Stimulated activated CD8-positive, alpha-beta memory T cell treated with anti-CD3 and anti-CD28 coated beads, Interleukin-4, amount 100 ng/mL, for 1 hour (primary cell): ENCODE measurements around the gene IL1R2.

Experiments used
- DNase-seq, 2 donors: peaks; one replicate each; pipeline ENCODE4 v3.0.0-alpha.2; 2020; ENCODE audit warnings: low read depth in 2 of 2, low spot score in 1 of 2

IL1R2 gene, protein sequence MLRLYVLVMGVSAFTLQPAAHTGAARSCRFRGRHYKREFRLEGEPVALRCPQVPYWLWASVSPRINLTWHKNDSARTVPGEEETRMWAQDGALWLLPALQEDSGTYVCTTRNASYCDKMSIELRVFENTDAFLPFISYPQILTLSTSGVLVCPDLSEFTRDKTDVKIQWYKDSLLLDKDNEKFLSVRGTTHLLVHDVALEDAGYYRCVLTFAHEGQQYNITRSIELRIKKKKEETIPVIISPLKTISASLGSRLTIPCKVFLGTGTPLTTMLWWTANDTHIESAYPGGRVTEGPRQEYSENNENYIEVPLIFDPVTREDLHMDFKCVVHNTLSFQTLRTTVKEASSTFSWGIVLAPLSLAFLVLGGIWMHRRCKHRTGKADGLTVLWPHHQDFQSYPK

DNA sequence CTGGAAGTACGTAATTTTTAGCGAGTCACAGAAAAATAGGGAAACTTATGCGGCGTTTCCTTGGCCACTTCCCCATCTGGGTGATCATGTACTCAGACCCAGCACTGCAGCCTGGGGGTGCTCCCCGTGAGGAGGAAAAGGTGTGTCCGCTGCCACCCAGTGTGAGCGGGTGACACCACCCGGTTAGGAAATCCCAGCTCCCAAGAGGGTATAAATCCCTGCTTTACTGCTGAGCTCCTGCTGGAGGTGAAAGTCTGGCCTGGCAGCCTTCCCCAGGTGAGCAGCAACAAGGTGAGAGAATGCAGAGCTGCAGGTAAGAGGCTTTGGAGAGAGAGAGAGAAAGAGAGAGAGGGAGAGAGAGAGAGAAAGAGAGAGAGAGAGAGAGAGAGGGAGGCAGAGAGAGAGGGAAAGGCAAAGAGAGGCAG, at the start of gene IL1R2:
IL1R2 (plus strand) TSS at position 240 of the 425 bp plus-strand sequence. CDS start 16,616 bp downstream, outside the sequence.
- DNase-seq, result no peak

DNA sequence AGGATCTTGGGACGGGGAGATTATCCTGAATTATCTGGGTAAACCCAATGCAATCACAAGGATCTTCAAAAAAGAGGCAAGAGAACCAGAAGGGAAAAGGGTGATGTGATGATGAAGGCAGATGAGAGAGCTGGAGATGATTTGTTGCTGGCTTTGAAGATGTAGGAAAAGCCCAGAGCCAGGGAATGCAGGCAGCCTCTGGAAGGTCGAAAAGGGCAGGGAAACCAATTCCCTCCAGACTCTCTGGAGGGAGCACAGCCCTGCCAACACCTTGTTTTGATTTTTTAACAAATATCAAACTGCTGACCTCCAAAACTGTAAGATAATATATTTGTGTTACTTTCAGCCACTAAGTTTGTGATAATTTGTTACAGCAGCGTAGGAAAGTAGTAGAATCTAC, 48.9 kb upstream of the IL1R2 start:
- DNase-seq, result no peak

DNA sequence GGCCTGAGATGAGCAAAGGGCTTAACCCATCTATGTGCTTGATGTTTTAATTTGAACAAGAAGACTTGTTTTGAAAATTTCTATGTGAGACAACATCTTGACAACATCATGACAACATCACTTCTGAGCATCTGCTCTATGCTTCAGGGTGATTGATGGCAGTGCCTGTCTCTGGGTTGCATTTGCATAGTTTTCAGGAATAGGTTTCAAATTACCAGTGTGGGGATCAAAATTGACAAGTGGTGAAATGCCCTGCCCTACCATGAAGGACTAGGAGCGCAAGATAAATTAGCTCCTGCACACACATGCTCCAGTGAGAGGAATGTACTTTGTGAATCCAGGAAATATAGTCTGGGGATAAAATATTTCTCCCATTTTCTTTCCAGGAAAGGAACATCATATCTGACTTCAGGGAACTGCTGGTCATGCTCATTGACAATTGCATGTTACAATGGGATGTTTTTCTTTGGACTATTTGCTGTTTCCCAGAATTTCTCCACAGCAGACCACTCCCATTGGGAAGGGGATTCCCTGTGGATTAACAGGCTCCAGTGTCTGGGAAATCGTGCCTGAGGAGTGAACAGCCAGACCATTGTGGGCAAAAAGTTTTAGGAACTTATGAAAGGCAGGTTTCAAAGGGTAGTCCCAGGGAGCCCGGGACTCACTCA, 45.3 kb upstream of the IL1R2 start:
- no peak for DNase-seq

DNA sequence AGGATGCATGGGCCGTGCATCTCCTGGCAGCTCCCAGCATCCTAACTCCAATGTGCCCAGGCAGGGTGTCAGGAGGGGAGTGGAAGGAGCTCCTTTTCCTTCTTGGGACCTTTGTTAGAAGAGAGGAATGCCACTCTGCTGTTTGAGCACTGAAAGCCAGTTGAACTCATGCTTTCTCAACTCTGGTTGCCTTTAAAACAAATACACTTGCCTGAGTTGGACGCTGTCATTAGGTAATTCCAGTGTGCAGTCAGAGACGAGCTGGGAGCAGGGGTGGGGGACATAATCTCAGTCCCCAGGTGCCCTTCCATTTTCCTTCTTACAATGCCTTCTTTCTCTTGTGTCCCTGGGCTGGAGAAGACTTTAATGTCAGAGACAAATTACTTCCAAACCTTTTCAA, 44.4 kb upstream of the IL1R2 start:
- no peak for DNase-seq

DNA sequence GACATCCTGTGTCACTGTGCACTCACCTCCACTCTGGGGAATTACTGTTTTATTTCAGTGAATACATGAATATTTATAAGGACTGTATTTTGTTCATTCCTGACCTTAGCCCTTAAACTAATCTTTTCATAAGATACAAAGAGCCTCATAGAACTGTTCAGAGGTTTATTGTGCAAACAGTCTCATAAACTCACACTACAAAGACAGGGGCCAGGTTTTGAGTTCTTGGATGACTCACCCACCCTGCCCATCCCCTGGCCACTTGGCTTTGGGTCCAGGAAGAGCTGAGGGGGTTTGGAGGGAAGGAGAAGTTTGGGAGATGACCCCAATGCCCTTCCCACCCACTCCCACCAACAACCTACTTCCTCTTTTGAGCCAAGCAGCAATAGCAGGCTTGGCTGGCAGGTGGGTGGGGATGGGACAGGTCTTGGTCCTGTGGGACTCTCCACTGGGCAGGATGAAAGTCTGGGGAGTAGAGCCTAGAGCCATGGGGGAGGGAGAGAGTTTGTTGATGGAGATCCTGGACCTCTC, 43.1 kb upstream of the IL1R2 start:
- DNase-seq, result no peak

DNA sequence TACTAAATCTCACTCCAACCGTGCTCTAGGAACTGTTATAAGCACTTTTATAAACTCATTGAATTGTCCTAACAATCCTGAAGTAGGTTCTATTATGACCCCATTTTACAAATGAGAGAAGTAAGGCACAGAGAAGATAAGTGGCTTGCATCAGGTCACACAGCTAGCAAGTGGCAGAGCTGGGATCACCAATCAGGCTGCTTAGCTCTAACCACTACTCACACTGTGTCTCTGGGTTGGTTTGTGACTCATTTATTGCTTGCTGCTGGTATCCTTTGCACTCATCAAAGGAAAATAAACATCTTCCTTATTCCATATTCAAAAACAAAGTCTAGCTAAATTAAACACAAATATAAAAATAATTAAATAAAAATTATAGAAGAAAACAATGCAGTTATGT, 42.5 kb upstream of the IL1R2 start:
- DNase-seq, result no peak

DNA sequence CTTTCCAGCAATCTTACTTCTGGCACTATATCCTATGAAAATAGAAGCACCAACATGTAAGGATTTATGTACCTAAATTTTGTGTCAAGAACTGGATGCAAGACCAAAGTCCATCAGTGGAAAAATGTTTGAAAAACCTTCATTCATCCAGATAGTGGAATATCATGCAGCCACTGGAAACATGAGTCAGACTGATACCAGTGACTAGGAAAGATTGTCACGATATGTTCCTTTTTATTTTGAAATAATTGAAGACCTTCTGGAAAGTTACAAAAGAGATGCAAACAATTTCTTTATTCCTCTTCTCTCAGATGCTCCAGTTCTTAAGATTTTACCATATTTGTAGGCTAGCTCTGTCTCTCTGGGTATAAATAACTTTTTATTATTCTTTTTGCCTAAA, 40.5 kb upstream of the IL1R2 start:
- DNase-seq, result no peak

DNA sequence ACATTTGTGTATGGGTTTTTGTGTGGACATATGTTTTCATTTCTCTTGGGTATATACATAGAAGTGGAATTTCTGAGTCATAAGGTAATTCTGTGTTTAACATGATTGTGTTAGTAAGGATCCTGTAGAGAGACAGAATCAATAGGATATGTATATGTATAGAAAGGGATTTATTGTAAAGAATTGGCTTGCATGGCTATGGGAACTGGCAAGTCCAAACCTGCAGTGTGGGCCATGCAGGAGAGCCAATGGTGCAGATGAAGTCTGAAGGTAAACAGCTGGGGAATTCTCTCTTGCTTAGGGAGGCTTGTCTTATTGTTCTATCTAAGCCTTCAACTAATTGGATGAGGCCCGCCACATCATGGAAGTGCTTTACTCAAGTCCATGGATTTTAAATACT, 39.2 kb upstream of the IL1R2 start:
- no peak for DNase-seq

DNA sequence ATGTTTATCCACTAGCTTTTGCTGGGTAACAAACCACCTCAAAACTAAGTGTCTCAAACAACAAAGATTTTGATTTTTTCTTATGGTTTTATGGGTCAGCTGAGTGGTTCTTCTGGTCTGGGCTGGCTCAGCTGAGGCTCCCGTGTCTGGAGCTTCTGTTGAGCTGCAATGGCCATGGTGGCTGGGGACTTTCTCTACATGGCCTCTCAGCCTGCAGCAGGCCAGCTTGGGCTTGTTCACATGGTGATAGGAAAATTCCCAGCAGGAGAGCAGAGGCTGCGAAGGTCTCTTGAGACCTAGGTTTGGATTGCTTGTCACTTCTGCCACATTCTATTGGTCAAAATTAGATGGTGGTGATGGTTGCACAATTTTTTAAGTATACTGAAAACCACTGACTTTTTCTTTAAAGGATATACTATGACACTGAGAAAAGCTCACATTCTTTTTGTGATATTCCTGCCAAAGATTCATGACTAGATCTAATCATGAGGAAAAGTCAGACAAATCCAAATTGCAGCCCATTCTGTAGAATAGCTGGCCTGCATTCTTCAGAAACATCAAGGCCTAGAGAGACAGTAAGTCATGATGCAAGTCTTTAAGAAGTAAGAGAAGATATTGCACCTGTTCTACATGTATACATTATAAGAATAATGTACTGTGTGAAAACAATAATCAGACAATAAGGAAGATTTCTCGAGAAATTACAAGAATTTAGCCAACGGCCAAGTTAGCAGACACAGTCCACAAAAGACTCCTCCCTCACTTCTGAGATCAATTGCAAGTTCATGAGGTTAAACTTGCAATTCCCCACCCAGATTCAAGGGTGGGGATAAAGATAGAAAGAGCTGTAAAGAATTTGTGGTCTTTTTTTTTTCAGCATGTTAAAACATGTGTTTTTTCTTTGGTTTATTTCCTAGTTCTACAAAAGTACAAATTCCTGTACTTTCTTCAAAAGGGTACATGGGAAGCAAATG, 35.0 kb upstream of the IL1R2 start:
- DNase-seq, result no peak

DNA sequence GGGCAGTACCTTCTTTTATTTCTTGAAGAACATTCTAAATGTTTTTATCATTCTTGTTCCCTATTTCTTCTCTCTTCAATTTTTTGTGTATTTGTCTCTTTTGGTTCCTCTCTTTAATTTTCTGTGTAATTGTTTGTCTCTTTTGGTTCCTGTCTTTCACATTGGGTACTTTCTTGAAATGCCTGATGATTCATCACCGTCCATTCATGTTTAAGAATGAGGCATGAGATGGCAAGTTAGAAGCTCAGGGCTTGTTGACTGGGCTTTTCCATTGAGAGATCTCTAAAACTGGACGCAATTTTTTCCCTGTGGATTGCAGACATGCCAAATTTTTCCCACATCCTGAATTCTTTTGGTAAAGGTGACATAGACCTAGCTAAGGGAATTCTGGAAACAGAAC, 33.7 kb upstream of the IL1R2 start:
- no peak for DNase-seq

DNA sequence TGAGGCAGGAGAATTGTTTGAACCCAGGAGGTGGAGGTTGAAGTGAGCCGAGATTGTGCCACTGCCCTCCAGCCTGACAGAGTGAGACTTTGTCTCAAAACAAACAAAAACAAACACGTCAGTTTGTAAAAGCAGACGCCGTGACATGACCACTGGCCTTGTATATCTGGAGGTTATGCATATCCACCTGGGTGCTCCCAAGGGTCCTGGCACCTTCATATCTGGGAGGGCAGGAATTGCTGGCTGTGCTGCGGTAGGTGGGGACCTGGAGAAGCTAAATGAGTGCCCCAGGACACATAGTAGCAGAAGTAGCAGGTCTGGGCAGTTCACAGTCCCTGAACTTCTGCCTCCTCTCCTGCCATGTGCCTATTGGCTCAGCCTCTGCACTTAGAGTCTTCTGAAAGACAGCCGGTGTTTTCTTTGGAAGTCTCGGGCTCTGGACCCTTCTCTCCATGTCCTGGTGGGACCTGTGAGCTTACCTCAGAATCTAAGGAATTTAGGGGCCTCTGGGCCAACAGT, 30.9 kb upstream of the IL1R2 start:
- no peak for DNase-seq

DNA sequence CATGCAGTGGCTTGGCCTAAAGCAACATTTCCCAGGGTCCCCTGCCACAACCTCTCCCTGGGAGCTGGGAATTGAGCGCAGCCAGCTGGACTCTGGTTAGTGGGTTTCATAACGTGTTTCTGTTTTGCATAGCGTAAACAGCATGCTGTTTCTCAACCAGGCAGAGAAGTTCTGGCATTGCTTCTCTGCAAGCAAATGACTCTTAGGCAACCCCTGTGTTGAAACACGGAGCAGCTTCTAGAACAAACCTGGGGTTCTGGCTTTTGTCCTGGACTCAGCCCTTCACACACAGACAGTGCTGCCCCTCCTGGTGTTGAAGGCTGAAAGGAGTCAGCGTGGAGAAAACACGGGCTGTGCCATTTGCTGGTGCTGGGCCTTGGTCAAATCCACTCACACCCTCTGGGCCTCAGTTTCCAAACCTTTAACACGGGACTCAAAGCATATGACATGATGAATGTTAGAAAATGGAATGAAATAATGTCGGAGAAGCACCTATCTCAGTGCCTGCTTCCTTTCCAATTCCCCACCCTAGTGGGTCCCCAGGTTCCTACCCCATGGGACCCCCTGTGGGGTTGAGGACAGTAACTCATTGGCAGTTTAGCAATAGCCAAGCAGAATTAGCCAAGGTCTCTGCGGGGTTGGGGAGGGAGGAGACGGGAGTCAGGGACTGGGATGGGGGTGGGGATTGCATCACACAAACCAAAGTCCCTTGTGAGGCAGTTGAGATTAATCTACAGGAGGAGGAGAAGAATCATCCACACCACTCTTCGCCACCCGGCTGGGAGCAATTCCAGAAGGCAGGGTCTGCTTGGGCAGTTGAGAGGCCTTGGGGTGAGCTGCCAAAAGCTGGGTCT, 30.2 kb upstream of the IL1R2 start:
- DNase-seq, result no peak

DNA sequence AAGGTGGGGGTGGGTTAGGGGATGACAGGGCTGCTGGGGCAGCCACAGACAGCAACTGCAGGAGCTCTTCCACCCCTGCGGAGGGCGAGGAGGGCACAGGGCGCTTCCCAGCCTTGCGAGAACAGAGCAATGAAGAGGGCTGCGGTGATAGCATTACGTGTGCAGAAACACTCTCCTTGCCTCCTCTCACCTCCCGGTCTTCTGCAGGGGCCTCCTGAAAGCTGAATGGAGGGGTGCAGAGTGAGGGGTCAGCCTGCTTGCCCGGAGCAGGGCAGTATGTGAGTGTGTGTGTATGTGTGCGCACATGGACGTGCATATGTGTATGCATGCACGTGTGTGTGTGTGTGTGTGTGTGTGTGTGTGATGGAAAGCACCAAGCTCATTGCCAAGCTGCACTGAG, 29.5 kb upstream of the IL1R2 start:
- no peak for DNase-seq

DNA sequence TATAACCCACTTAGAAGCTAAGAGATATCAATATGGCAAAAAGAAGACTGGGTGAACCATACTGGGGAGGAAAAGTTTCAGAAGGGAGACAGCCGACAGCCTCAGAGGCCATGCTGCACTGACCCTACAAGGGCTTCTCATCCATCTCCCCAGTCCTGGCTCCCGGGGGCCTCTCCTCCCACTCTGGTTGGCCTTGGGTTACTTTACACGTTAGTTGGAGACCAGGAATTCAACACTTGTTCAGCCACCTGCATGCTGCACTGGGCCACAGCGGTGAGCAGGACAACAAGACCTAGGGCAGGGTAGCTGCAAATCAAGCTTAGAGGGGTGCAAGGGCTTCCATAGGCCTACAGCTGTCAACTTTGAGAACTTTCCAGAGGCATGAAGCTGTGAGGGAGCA, 28.6 kb upstream of the IL1R2 start:
- DNase-seq, result no peak

DNA sequence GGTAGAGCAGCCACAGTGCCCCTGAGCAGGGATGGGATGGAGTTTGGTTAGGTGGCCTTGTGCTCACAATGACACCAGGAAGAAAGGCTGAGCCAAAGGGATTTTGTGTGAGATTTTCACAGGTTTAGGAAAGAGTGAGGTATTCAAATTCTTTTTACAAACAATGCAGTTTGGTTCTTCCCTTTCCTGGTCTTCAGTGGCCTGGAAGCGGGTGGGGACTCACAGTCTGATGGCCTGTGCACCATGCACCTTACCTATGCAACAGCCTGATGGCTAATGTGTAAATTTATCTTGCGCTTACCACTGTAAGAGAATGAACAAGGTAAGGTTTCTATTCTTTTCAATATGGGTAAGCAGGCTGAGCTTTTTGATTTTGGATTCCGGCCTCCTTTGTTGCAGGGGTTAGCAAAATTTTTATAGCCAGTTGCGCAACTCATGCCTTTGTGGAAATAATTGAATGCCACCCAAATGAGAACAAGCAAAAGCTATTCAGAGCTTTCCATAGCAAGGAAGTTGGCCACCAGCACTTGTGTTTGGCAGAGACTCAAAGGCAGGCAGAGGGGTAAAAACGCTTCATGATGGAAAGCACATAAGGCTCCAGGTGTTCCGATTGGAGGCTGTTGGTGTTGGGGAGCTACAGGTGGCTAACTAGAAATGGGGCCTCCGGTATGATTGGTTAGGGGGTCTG, 23.8 kb upstream of the IL1R2 start:
- no peak for DNase-seq

DNA sequence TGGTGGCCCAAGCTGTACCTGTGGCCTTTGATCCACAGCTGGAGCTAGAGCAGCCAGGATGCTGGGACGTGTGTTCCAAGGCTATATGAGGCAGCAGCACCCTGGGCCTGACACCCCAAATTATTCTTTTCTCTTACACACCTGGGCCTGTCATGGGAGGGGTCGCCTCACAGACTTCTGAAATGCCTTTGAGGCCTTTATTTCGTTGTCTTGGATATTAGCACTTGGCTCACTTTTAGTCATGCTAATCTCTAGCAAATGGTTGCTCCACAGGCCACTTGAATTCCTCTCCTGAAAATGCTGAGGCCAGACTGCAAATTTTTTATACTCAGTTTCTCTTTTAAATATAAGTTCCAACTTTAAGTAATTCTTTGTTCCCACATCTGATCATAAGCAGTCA, 22.0 kb upstream of the IL1R2 start:
- no peak for DNase-seq

DNA sequence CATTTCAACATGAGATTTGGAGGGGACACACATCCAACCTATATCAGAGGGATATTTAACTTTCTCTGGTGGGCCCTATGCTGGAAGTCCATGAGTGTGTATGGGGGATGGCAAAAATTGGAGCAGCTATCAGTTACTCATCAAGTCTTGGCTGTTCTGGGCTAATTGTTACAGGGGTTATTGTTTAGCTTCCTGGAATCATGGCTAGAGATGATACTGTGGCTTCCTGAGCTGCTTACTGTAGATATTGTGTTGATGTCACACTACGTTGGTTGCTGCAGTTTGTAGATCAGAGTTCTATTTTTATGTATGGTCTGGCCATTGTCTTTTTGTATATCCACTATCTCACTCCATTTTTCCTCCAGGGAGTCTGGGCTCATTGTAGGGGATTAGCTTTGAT, 20.9 kb upstream of the IL1R2 start:
- no peak for DNase-seq

DNA sequence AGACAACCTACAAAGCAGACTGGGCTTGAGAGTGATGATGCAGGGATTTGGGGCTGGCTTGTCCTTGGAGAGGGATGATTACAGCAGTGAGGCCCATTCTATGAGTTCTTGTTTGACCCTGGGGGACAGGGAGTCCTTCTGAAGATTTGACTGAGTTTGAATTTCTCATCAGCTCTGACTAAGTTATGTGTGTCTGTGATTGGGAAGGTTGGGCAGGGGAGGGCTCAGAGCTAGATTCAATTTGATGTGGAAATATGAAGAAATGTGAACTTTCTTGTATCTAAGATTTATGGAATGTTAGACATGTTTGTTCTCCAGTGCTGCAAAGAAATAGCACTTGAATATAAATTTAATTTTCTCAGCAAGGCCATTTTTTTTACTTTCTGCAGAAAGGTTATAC, 19.9 kb upstream of the IL1R2 start:
- DNase-seq, result no peak

DNA sequence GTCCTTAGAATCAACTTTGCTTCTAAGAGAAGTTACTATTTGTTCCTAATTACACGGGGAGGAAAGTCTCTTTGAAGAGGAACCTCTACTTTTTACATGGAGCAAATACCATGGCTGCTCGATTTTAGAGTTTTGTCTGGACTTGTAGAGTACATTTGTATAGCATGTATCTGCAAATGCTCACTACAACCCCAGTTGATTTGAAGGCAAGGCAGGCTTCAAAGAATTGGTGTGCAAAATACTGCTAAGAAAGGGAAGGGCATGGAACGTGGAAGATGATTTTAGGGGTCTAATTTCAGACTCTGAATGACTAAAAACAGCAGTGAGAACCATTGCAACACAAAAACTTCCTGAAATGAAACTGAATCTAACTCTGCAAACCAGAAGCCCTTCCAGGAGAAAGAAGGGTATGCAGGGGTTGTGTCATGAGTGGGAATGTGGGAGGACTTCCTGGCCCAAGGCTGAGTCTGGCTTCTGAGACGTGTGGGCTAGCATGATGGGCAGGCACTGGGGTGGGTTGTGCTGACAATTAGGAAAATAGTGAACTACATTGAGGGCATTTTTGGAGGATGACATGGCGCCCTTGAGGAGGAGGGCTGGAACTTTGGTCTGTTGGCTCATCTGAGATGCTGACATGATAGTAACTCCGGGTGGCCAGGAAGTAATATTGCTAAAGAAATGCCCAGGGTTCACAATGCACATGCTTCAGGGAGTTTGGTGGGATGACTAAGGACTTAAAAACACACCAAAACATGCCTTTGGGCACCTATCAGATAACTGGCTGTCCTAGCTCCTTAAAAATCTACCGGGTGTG, 18.9 kb upstream of the IL1R2 start:
- no peak for DNase-seq
